Measurements from ENCODE around the gene BCAS3.

DNA sequence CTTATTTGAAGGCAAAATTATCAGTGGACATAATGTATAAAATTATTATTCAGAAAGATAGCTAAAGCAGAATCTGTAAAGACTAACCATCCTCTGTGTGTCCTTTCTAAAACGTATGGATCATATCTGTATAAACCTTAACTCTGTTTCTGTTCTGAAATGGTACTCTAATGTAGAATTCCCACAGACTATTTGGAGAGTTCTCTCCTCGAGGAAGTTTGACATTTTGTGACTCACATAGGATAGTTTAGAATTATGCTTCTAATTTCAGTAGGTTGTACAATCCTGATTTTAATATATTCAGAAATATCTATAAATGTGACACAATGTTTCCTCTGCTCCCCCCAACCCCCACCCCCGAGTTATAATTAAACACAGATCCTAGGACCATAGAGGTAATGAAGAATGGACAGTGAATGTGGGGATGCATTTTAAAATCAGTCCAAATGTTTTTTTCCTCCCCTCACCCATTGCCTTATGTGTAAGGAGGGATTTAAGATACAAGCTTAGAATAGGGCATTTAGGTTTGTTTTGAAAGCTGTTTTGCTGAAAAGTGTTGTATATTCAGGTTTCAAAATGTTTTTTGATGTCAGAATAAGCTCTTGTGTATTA lies 66.8 kb downstream of the BCAS3 start:
- TF ChIP-seq EZH2 (IDR thresholded peaks at IDR 0.05; ENCODE audit: insufficient read depth, low read length), result no peak
- TF ChIP-seq, protein P1, sequence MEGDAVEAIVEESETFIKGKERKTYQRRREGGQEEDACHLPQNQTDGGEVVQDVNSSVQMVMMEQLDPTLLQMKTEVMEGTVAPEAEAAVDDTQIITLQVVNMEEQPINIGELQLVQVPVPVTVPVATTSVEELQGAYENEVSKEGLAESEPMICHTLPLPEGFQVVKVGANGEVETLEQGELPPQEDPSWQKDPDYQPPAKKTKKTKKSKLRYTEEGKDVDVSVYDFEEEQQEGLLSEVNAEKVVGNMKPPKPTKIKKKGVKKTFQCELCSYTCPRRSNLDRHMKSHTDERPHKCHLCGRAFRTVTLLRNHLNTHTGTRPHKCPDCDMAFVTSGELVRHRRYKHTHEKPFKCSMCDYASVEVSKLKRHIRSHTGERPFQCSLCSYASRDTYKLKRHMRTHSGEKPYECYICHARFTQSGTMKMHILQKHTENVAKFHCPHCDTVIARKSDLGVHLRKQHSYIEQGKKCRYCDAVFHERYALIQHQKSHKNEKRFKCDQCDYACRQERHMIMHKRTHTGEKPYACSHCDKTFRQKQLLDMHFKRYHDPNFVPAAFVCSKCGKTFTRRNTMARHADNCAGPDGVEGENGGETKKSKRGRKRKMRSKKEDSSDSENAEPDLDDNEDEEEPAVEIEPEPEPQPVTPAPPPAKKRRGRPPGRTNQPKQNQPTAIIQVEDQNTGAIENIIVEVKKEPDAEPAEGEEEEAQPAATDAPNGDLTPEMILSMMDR (IDR thresholded peaks at IDR 0.05; ENCODE audit: insufficient read depth, low read depth, low read length), result no peak
